A549 (cell line): Measurements from ENCODE around the gene FXN. TPM values are rescaled to one million over a fixed set of nuclear protein-coding genes. Genes with fewer than 3 reads are reported as not detected.

Source experiments
- ATAC-seq, 2 experiments: fragments of 200-7000 bp in 1 of 2; fragments of >200 bp in 1 of 2; cut with Nextera tagmentation in 1 of 2; cut with Tn5 transposase in 1 of 2; 3 replicates each; pipeline versions ENCODE4 v1.8.0 to v1.9.1; 2018 to 2020; ENCODE audit warnings: mild to moderate bottlenecking in 1 of 2, moderate library complexity in 1 of 2
- CTCF ChIA-PET: fragments of 300-600 bp; sonication (Branson Sonifier 250); formaldehyde crosslinking; extraction: SDS; loops from one replicate; lab custom pipeline; 2021; ENCODE audit warnings: antibody characterized with exemption, inconsistent platforms; lab: Yijun Ruan, JAX
- POLR2A ChIA-PET: fragments of 350-600 bp; formaldehyde crosslinking; extraction: SDS; loops from one replicate; lab custom pipeline; 2021; ENCODE audit warnings: antibody characterized with exemption, inconsistent platforms; lab: Yijun Ruan, JAX
- DNase-seq, 2 experiments: peaks; one replicate each; pipeline versions ENCODE4 v3.0.0 to v3.0.0-alpha.2; 2011 to 2016; ENCODE audit warnings: low read depth in 1 of 2, low spot score in 1 of 2
- FAIRE-seq: peaks from 2 replicates; lab custom pipeline; 2011; peaks lifted over from hg19 to GRCh38; lab: Jason Lieb, UNC
- H3K27ac ChIP-seq, 2 experiments: fragments of >200 bp; sonication (Bioruptor Twin); formaldehyde crosslinking; 3 replicates each; pipeline ENCODE4 v1.5.1; 2016 to 2017
- H3K4me1 ChIP-seq: fragments of >200 bp; sonication (Bioruptor Twin); formaldehyde crosslinking; 3 replicates; pipeline ENCODE4 v1.6.1; 2016
- H3K4me2 ChIP-seq: fragments of >200 bp; sonication (Bioruptor Twin); formaldehyde crosslinking; 3 replicates; pipeline ENCODE4 v1.6.1; 2016
- H3K4me3 ChIP-seq: fragments of >200 bp; sonication (Bioruptor Twin); formaldehyde crosslinking; 3 replicates; pipeline ENCODE4 v1.5.1; 2016
- H3K9me3 ChIP-seq: fragments of >200 bp; sonication (Bioruptor Twin); formaldehyde crosslinking; 3 replicates; pipeline ENCODE4 v1.6.1; 2016
- CHD2 ChIP-seq: fragments of 150-350 bp; IDR thresholded peaks from 2 replicates; pipeline ENCODE4 v1.6.1; 2014; ENCODE audit warnings: low read length; ENCODE audit not compliant: partially characterized antibody
- EHF ChIP-seq: fragments of 250-450 bp; sonication (Bioruptor Pico); IDR thresholded peaks from 2 replicates; pipeline ENCODE4 v1.5.0; 2020; ENCODE audit warnings: mild to moderate bottlenecking
- EP300 ChIP-seq, 2 experiments: fragments of >200 bp; sonication (Bioruptor Twin); formaldehyde crosslinking; IDR thresholded peaks; 2 replicates in 1 of 2; 3 replicates in 1 of 2; pipeline ENCODE4 v1.6.1; 2016 to 2017
- ESRRA ChIP-seq: fragments of 150-350 bp; IDR thresholded peaks from 2 replicates; pipeline ENCODE4 v1.6.1; 2014; ENCODE audit warnings: mild to moderate bottlenecking, low read length, borderline replicate concordance
- FOSL2 ChIP-seq, 2 experiments: fragments of 450-650 bp in 1 of 2; fragments of >200 bp in 1 of 2; sonication (Bioruptor Twin) in 1 of 2; formaldehyde crosslinking; IDR thresholded peaks; 2 replicates each; pipeline versions ENCODE4 v1.5.0 to v1.6.1; 2016 to 2020; ENCODE audit warnings: mild to moderate bottlenecking in 1 of 2, moderate library complexity in 1 of 2
- FOXS1 ChIP-seq: fragments of 250-450 bp; sonication (Bioruptor Pico); IDR thresholded peaks from 2 replicates; pipeline ENCODE4 v1.5.0; 2020; ENCODE audit warnings: mild to moderate bottlenecking, moderate library complexity
- GATA3 ChIP-seq: IDR thresholded peaks from 2 replicates; pipeline ENCODE4 v1.6.1; 2012; ENCODE audit warnings: borderline replicate concordance
- HDAC2 ChIP-seq: fragments of 200-600 bp; sonication (generic); IDR thresholded peaks from 2 replicates; pipeline ENCODE4 v1.6.1; 2016
- HOXA7 ChIP-seq: fragments of 250-450 bp; sonication (Bioruptor Pico); IDR thresholded peaks from 2 replicates; pipeline ENCODE4 v1.5.0; 2020; ENCODE audit warnings: mild to moderate bottlenecking, moderate library complexity
- KDM1A ChIP-seq: fragments of 200-600 bp; sonication (generic); IDR thresholded peaks from 2 replicates; pipeline ENCODE4 v1.6.1; 2016; ENCODE audit warnings: low read depth, mild to moderate bottlenecking
- MYC ChIP-seq: IDR thresholded peaks from 2 replicates; pipeline ENCODE4 v1.6.1; 2012; ENCODE audit warnings: mild to moderate bottlenecking, inconsistent platforms, low read length, improper control_type of control experiment, borderline replicate concordance
- NFE2L2 ChIP-seq: fragments of 150-350 bp; conservative IDR thresholded peaks from 2 replicates; pipeline ENCODE4 v1.6.1; 2014; ENCODE audit warnings: low read length
- NPAS2 ChIP-seq: fragments of 250-450 bp; sonication (Bioruptor Pico); IDR thresholded peaks from 2 replicates; pipeline ENCODE4 v1.8.0; 2022; ENCODE audit warnings: mild to moderate bottlenecking, moderate library complexity, borderline replicate concordance
- PHF8 ChIP-seq: fragments of 200-600 bp; sonication (generic); IDR thresholded peaks from 2 replicates; pipeline ENCODE4 v1.6.1; 2016; ENCODE audit warnings: low read depth, mild to moderate bottlenecking, antibody characterized with exemption, moderate library complexity, borderline replicate concordance
- POLR2A ChIP-seq: IDR thresholded peaks from 2 replicates; pipeline ENCODE4 v1.6.1; 2012; ENCODE audit warnings: mild to moderate bottlenecking, low read length
- RAD21 ChIP-seq, 2 experiments: fragments of >200 bp in 1 of 2; sonication (Bioruptor Twin) in 1 of 2; formaldehyde crosslinking in 1 of 2; IDR thresholded peaks in 1 of 2; conservative IDR thresholded peaks in 1 of 2; 2 replicates in 1 of 2; 3 replicates in 1 of 2; pipeline ENCODE4 v1.6.1; 2012 to 2018; ENCODE audit warnings: inconsistent platforms in 1 of 2
- SMC3 ChIP-seq: fragments of >200 bp; sonication (Bioruptor Twin); formaldehyde crosslinking; IDR thresholded peaks from 3 replicates; pipeline ENCODE4 v1.6.1; 2018; ENCODE audit warnings: inconsistent platforms
- TP53 ChIP-seq: fragments of 250-450 bp; sonication (Bioruptor Pico); IDR thresholded peaks from 2 replicates; pipeline ENCODE4 v1.5.0; 2021; ENCODE audit warnings: mild to moderate bottlenecking, moderate library complexity
- WGBS: methylation state at CpG from one replicate; pipeline ENCODE4 v1.1.6; 2017; ENCODE audit errors: missing lambda C conversion rate; 5-methylcytosine and 5-hydroxymethylcytosine counted together
- polyA plus RNA-seq, 4 experiments: library from polyadenylated mRNA; depleted of rRNA in 3 of 4; stranded (reverse); fragments of >200 nt; fragmentation: RNase III in 1 of 4; extraction: RNeasy Plus Mini Kit Qiagen cat#74134 plus additional on column Dnase treatment in 1 of 4; gene quantifications; 2 replicates in 3 of 4; 3 replicates in 1 of 4; pipeline ENCODE4 v1.2.3, GENCODE V29; 2011 to 2017
- TF ChIP-seq, protein P1 (sequence below): fragments of 450-650 bp; IDR thresholded peaks from 2 replicates; pipeline ENCODE4 v1.6.1; 2014; ENCODE audit warnings: antibody characterized with exemption
- TF ChIP-seq, protein P2 (sequence below): fragments of >200 bp; sonication (Bioruptor Twin); formaldehyde crosslinking; IDR thresholded peaks from 3 replicates; pipeline ENCODE4 v1.5.1; 2016
- TF ChIP-seq, protein P3 (sequence below): fragments of >200 bp; sonication (Bioruptor Twin); formaldehyde crosslinking; IDR thresholded peaks from 2 replicates; pipeline ENCODE4 v1.6.1; 2016
- TF ChIP-seq, protein P4 (sequence below): fragments of 250-450 bp; sonication (Bioruptor Pico); IDR thresholded peaks from 2 replicates; pipeline ENCODE4 v1.5.0; 2020; ENCODE audit warnings: low read depth, mild to moderate bottlenecking, moderate library complexity
- TF ChIP-seq, protein P5 (sequence below): fragments of 200-600 bp; sonication (generic); IDR thresholded peaks from 2 replicates; pipeline ENCODE4 v1.6.1; 2016; ENCODE audit warnings: antibody characterized with exemption, mild to moderate bottlenecking, moderate library complexity

The FXN gene
- polyA plus RNA-seq, 2 of the 4 experiments (the other 2 are of a cell fraction), result 22.5 to 26.0 TPM

DNA sequence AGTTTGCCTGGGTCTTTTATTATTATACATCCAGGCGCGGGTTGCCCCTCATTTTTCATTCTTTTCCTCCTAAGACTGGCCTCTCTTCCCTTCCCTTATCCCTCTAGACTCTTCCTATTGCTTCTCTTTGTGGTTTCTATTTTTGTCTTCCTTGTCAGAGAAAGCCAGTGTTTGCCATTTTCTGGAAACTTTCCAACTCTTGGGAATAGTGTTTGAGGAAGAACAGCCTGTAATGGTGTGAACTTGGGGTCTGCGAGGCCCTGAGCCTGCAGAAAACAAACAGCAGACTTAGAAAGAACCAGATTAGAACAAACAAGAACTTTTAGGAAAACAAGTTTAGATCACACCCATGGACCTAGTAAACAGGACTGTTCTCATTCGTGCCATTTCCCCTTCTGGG is 37.2 kb upstream of the FXN start (continued):
- no peak for TF ChIP-seq KDM1A
- TF ChIP-seq EP300 (IDR thresholded peaks at IDR 0.05), result no peak

DNA sequence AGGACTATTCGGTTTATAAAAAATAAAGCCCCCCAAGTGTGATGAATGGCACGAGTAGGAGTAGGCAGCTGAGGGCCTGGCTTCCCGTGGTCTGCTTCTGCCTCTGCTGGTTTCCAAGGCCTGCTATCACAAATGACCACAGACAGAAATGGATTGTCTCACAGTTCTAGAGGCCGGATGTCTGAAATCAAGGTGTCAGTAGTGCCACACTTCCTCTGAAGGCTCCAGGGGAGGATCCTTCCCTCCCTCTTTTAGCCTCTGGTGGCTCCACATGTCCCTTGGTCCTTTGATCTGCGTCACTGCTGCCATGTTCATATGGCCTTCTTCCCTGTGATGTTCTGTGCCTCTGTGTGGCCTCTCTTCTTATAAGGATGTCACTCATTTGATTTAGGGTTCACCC is 36.7 kb upstream of the FXN start:
- H3K9me3 ChIP-seq, result no peaks in the 10 kb centered on the region
- CTCF ChIA-PET, result interaction anchor here (0.6 to 1.9 kb wide), 12 partner anchors 11 to 419 kb away, joined by 3 to 18 read pairs (median 5); no protein-coding TSS in a partner anchor
- 23% methylated on average over 5 of the region's 5 CpGs for WGBS
- H3K4me1 ChIP-seq, result no peaks in the 10 kb centered on the region
- DNase-seq, result no peak
- no peak overlapping the region for H3K4me3 ChIP-seq
- no peak overlapping the region for H3K27ac ChIP-seq
- H3K4me2 ChIP-seq, result no peak overlapping the region
- no peak for ATAC-seq
- no peak for FAIRE-seq
- POLR2A ChIA-PET, result no interaction called here
- TF ChIP-seq KDM1A (no peak), MYC (no peak), FOXS1 (no peak), NPAS2 (CRISPR knock-in tag) (no peak), POLR2A (no peak), GATA3 (no peak)
- TF ChIP-seq, protein P1, sequence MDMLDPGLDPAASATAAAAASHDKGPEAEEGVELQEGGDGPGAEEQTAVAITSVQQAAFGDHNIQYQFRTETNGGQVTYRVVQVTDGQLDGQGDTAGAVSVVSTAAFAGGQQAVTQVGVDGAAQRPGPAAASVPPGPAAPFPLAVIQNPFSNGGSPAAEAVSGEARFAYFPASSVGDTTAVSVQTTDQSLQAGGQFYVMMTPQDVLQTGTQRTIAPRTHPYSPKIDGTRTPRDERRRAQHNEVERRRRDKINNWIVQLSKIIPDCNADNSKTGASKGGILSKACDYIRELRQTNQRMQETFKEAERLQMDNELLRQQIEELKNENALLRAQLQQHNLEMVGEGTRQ, result no peak

DNA sequence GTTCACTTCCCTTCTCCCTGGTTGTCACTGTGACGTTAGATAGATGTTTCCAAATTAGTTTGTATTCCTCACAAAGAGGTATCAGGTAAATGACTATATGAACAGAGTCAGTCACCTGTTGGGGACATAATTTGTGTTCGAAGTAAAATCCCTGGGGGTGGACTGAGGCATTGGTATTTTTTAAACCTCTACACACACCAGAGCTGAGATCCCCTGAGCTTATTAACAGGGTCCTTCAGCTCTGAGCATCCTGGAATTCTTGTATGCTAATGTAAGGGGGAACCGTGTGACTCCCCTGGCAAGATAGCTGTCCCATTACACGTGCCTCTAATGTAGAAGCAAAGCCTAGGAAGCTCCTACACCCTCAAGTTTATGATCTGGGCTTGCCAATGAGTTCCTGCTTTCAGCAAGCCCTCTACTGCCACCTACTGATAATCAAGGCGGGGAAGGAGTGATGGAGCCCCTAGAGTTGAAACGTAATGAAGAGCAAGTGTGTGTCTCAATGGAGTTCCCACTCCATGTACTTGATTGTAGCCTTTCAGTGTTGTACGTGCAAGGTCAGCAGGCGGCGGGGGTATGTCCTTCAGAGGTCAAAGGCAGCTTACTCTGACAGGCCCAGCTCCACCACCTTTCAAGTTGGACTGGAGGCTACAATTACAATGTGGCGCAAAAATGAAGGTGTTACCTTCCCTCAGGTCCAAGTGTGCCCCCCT is 36.0 kb upstream of the FXN start:
- ATAC-seq (peak; percentile 93 to 97), FAIRE-seq (peak; percentile 74), DNase-seq (peak; percentile 54 to 69)
- no peaks in the 10 kb centered on the region for H3K4me1 ChIP-seq
- POLR2A ChIA-PET, result no interaction called here
- no peak overlapping the region for H3K4me2 ChIP-seq
- H3K27ac ChIP-seq, result no peak overlapping the region
- no peaks in the 10 kb centered on the region for H3K9me3 ChIP-seq
- CTCF ChIA-PET, result interaction anchor here (0.6 to 1.4 kb wide), 27 partner anchors 10 to 1069 kb away, joined by 3 to 18 read pairs (median 3); no protein-coding TSS in a partner anchor
- WGBS, result 20% methylated on average over 10 of the region's 10 CpGs
- TF ChIP-seq, protein P2, sequence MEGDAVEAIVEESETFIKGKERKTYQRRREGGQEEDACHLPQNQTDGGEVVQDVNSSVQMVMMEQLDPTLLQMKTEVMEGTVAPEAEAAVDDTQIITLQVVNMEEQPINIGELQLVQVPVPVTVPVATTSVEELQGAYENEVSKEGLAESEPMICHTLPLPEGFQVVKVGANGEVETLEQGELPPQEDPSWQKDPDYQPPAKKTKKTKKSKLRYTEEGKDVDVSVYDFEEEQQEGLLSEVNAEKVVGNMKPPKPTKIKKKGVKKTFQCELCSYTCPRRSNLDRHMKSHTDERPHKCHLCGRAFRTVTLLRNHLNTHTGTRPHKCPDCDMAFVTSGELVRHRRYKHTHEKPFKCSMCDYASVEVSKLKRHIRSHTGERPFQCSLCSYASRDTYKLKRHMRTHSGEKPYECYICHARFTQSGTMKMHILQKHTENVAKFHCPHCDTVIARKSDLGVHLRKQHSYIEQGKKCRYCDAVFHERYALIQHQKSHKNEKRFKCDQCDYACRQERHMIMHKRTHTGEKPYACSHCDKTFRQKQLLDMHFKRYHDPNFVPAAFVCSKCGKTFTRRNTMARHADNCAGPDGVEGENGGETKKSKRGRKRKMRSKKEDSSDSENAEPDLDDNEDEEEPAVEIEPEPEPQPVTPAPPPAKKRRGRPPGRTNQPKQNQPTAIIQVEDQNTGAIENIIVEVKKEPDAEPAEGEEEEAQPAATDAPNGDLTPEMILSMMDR, result peak; percentile 71
- TF ChIP-seq PHF8, result no peak
- TF ChIP-seq RAD21 (conservative IDR thresholded peaks at IDR 0.05 in 1 of 2, IDR thresholded peaks at IDR 0.05 in 1 of 2), result peak; percentile 68 to 78
- peak; percentile 47 for TF ChIP-seq SMC3
- TF ChIP-seq POLR2A, result no peak
- H3K4me3 ChIP-seq, result no peak overlapping the region

DNA sequence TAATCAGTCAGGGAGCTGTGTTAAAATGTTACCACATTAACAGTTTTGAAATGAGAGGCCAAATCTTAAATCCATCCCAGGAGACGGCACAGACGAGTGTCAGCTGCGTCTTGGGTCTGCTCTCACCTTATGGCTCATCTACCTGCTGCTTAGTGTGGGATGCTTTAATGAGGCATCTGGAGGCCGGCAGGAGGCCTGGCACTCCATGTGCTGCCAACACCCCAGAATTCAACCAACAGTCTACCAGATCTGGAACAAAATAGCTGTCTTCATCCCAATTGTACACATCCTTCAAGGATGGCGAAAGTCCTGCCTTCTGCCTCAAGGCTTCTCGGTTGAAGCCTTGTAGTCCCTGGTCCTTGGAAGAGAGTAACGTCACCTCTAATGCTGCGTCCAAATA is 33.6 kb upstream of the FXN start:
- Histone ChIP-seq H3K27ac (no peak overlapping the region), H3K4me1 (no peaks in the 10 kb centered on the region), H3K9me3 (no peaks in the 10 kb centered on the region), H3K4me3 (no peak overlapping the region), H3K4me2 (no peak overlapping the region)
- no peak for ATAC-seq
- ChIA-PET POLR2A (no interaction called here), CTCF (interaction anchor here (1.0 to 3.3 kb wide), 3 partner anchors 17 to 418 kb away, joined by 3 to 13 read pairs (median 4); partner anchors contain the start of gene FXN)
- FAIRE-seq, result no peak
- WGBS, result 47% methylated on average over 8 of the region's 8 CpGs
- DNase-seq, result no peak
- no peak for TF ChIP-seq TP53 (CRISPR knock-in tag)
- no peak for TF ChIP-seq GATA3
- TF ChIP-seq NFE2L2, result no peak
- no peak for TF ChIP-seq MYC
- TF ChIP-seq, protein P3, sequence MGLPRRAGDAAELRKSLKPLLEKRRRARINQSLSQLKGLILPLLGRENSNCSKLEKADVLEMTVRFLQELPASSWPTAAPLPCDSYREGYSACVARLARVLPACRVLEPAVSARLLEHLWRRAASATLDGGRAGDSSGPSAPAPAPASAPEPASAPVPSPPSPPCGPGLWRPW, result no peak
- no peak for TF ChIP-seq ESRRA
- TF ChIP-seq CHD2, result no peak
- TF ChIP-seq HOXA7, result no peak
- TF ChIP-seq, protein P4, sequence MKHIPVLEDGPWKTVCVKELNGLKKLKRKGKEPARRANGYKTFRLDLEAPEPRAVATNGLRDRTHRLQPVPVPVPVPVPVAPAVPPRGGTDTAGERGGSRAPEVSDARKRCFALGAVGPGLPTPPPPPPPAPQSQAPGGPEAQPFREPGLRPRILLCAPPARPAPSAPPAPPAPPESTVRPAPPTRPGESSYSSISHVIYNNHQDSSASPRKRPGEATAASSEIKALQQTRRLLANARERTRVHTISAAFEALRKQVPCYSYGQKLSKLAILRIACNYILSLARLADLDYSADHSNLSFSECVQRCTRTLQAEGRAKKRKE (CRISPR knock-in tag), result no peak
- no peak for TF ChIP-seq HDAC2
- TF ChIP-seq EP300 (IDR thresholded peaks at IDR 0.05), result no peak
- no peak for TF ChIP-seq FOSL2 (IDR thresholded peaks at IDR 0.05)
- no peak for TF ChIP-seq FOSL2 (CRISPR knock-in tag; IDR thresholded peaks at IDR 0.05)
- no peak for TF ChIP-seq EHF
- TF ChIP-seq, protein P5, sequence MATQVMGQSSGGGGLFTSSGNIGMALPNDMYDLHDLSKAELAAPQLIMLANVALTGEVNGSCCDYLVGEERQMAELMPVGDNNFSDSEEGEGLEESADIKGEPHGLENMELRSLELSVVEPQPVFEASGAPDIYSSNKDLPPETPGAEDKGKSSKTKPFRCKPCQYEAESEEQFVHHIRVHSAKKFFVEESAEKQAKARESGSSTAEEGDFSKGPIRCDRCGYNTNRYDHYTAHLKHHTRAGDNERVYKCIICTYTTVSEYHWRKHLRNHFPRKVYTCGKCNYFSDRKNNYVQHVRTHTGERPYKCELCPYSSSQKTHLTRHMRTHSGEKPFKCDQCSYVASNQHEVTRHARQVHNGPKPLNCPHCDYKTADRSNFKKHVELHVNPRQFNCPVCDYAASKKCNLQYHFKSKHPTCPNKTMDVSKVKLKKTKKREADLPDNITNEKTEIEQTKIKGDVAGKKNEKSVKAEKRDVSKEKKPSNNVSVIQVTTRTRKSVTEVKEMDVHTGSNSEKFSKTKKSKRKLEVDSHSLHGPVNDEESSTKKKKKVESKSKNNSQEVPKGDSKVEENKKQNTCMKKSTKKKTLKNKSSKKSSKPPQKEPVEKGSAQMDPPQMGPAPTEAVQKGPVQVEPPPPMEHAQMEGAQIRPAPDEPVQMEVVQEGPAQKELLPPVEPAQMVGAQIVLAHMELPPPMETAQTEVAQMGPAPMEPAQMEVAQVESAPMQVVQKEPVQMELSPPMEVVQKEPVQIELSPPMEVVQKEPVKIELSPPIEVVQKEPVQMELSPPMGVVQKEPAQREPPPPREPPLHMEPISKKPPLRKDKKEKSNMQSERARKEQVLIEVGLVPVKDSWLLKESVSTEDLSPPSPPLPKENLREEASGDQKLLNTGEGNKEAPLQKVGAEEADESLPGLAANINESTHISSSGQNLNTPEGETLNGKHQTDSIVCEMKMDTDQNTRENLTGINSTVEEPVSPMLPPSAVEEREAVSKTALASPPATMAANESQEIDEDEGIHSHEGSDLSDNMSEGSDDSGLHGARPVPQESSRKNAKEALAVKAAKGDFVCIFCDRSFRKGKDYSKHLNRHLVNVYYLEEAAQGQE, result no peak
- TF ChIP-seq POLR2A, result no peak
